Measurements from ENCODE around the gene TRIM29. TPM values are rescaled to one million over a fixed set of nuclear protein-coding genes. Genes with fewer than 3 reads are reported as not detected.
A peak's percentile ranks its signal among the peaks of the same experiment; 100 is the strongest.

Gene TRIM29
- total RNA-seq, 2 donors from 2014 or later: not detected

- TF ChIP-seq, protein P1, sequence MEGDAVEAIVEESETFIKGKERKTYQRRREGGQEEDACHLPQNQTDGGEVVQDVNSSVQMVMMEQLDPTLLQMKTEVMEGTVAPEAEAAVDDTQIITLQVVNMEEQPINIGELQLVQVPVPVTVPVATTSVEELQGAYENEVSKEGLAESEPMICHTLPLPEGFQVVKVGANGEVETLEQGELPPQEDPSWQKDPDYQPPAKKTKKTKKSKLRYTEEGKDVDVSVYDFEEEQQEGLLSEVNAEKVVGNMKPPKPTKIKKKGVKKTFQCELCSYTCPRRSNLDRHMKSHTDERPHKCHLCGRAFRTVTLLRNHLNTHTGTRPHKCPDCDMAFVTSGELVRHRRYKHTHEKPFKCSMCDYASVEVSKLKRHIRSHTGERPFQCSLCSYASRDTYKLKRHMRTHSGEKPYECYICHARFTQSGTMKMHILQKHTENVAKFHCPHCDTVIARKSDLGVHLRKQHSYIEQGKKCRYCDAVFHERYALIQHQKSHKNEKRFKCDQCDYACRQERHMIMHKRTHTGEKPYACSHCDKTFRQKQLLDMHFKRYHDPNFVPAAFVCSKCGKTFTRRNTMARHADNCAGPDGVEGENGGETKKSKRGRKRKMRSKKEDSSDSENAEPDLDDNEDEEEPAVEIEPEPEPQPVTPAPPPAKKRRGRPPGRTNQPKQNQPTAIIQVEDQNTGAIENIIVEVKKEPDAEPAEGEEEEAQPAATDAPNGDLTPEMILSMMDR (conservative IDR thresholded peaks at IDR 0.05): no peak
- Histone ChIP-seq H3K9me3 (ENCODE audit: control insufficient read depth, low read length) (no peaks in the 10 kb centered on the region), H3K36me3 (ENCODE audit: control insufficient read depth, insufficient read depth, low read length) (no peaks in the 10 kb centered on the region), H3K9ac (ENCODE audit: extremely low read depth, low read length, poor library complexity, severe bottlenecking) (no peak overlapping the region), H3K4me1 (ENCODE audit: control insufficient read depth, insufficient read depth, low read length) (peaks cover 6% of the 10 kb centered on the region), H3K27ac (ENCODE audit: low read depth, low read length) (no peak overlapping the region), H3K27me3 (ENCODE audit: control insufficient read depth, insufficient read depth, low read length, poor library complexity, severe bottlenecking) (peaks cover 33% of the 10 kb centered on the region), H3K4me3 (ENCODE audit: low read length) (no peak overlapping the region)
- H3K4me3 Mint-ChIP-seq: no peak overlapping the region
- H3K9me3 Mint-ChIP-seq: no peaks in the 10 kb centered on the region
- H3K4me1 Mint-ChIP-seq: peaks cover 14% of the 10 kb centered on the region
- peaks cover 74% of the 10 kb centered on the region for H3K27me3 Mint-ChIP-seq (ENCODE audit: insufficient read depth)
- peak; percentile 32 for DNase-seq
- H3K36me3 Mint-ChIP-seq (ENCODE audit: low read depth): no peaks in the 10 kb centered on the region
- H3K27ac Mint-ChIP-seq: no peak overlapping the region
- 93 to 96% methylated on average over 22 to 24 of the region's 24 CpGs for WGBS, 2 experiments (ENCODE audit: insufficient coverage in 1 of 2, insufficient read length in 1 of 2)
These were observed 714 bp downstream of the TRIM29 start for GRCh38 chr11:120137187-120137610.

DNA sequence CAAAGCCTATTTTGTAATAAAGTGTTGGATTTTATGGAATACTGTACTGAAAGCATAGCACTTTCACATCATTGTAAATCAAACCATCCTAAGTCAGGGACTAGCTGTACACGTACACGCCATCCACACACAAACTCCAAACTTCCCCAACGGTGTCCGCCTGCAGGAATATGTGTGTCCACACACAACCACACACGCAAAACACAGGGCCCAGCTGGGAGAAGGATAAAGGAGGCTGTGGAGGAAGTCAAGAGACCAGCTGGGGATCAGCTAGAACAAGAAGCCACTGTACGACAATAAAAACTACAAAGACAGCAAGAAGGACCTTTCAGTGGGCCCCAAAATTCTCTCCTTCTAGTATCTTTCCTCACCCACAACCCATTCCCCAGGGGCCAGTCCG is 1.6 kb downstream of the TRIM29 start:
- H3K9ac ChIP-seq (ENCODE audit: extremely low read depth, low read length, poor library complexity, severe bottlenecking): no peak overlapping the region
- no peak overlapping the region for H3K4me3 ChIP-seq (ENCODE audit: low read length)
- peaks cover 74% of the 10 kb centered on the region for H3K27me3 Mint-ChIP-seq (ENCODE audit: insufficient read depth)
- no peaks in the 10 kb centered on the region for H3K9me3 Mint-ChIP-seq
- H3K4me1 ChIP-seq (ENCODE audit: control insufficient read depth, insufficient read depth, low read length): peaks cover 6% of the 10 kb centered on the region
- H3K36me3 Mint-ChIP-seq (ENCODE audit: low read depth): no peaks in the 10 kb centered on the region
- peaks cover 34% of the 10 kb centered on the region for H3K27me3 ChIP-seq (ENCODE audit: control insufficient read depth, insufficient read depth, low read length, poor library complexity, severe bottlenecking)
- no peak overlapping the region for H3K4me3 Mint-ChIP-seq
- TF ChIP-seq, protein P1 (conservative IDR thresholded peaks at IDR 0.05): no peak
- H3K36me3 ChIP-seq (ENCODE audit: control insufficient read depth, insufficient read depth, low read length): no peaks in the 10 kb centered on the region
- peaks cover 14% of the 10 kb centered on the region for H3K4me1 Mint-ChIP-seq
- WGBS, 2 experiments (ENCODE audit: insufficient coverage in 1 of 2, insufficient read length in 1 of 2): 89% methylated on average over 6 of the region's 7 CpGs; no CpG with 5 or more reads in 1 of the 2 experiments
- DNase-seq: no peak
- no peak overlapping the region for H3K27ac Mint-ChIP-seq
- no peaks in the 10 kb centered on the region for H3K9me3 ChIP-seq (ENCODE audit: control insufficient read depth, low read length)
- no peak overlapping the region for H3K27ac ChIP-seq (ENCODE audit: low read depth, low read length)

GRCh38 chr11:120135838-120136237 is 2.1 kb downstream of the TRIM29 start:
- Histone ChIP-seq H3K4me3 (ENCODE audit: low read length) (no peak overlapping the region), H3K9ac (ENCODE audit: extremely low read depth, low read length, poor library complexity, severe bottlenecking) (no peak overlapping the region), H3K4me1 (ENCODE audit: control insufficient read depth, insufficient read depth, low read length) (peaks cover 6% of the 10 kb centered on the region), H3K36me3 (ENCODE audit: control insufficient read depth, insufficient read depth, low read length) (no peaks in the 10 kb centered on the region), H3K27ac (ENCODE audit: low read depth, low read length) (no peak overlapping the region), H3K9me3 (ENCODE audit: control insufficient read depth, low read length) (no peaks in the 10 kb centered on the region), H3K27me3 (ENCODE audit: control insufficient read depth, insufficient read depth, low read length, poor library complexity, severe bottlenecking) (peaks cover 40% of the 10 kb centered on the region)
- WGBS, 2 experiments (ENCODE audit: insufficient coverage in 1 of 2, insufficient read length in 1 of 2): 86% methylated on average over 2 of the region's 2 CpGs; no CpG with 5 or more reads in 1 of the 2 experiments
- TF ChIP-seq, protein P1 (conservative IDR thresholded peaks at IDR 0.05): no peak
- H3K36me3 Mint-ChIP-seq (ENCODE audit: low read depth): no peaks in the 10 kb centered on the region
- peaks cover 10% of the 10 kb centered on the region for H3K4me1 Mint-ChIP-seq
- no peaks in the 10 kb centered on the region for H3K9me3 Mint-ChIP-seq
- no peak overlapping the region for H3K4me3 Mint-ChIP-seq
- H3K27ac Mint-ChIP-seq: no peak overlapping the region
- peaks cover 74% of the 10 kb centered on the region for H3K27me3 Mint-ChIP-seq (ENCODE audit: insufficient read depth)
- no peak for DNase-seq
